WTC11 (cell line): ENCODE measurements around the gene KDM6B. TPM values are rescaled to one million over a fixed set of nuclear protein-coding genes. Genes with fewer than 3 reads are reported as not detected.

Source experiments
- ATAC-seq: fragments of 200-7000 bp; cut with Tn5 transposase; 2 replicates; pipeline ENCODE4 v1.10.0; 2021; ENCODE audit warnings: mild to moderate bottlenecking, moderate library complexity
- CTCF ChIA-PET: fragments of 300-600 bp; sonication (Branson Sonifier 250); formaldehyde crosslinking; loops from one replicate; lab custom pipeline; 2021; ENCODE audit warnings: antibody characterized with exemption; lab: Charles Lee
- POLR2A ChIA-PET: fragments of 350-600 bp; sonication (Branson Sonifier 250); formaldehyde crosslinking; loops from one replicate; lab custom pipeline; 2021; ENCODE audit warnings: antibody characterized with exemption; lab: Charles Lee
- DNase-seq: peaks from one replicate; pipeline ENCODE4 v3.0.0; 2021; ENCODE audit warnings: low spot score
- H3K27ac Mint-ChIP-seq: 2 replicates; pipeline ENCODE4 v1.8.0; 2021; ENCODE audit warnings: mixed read lengths
- H3K27me3 Mint-ChIP-seq: 2 replicates; pipeline ENCODE4 v1.8.0; 2021; ENCODE audit warnings: low read depth, mild to moderate bottlenecking, moderate library complexity, mixed read lengths
- H3K36me3 Mint-ChIP-seq: 2 replicates; pipeline ENCODE4 v1.8.0; 2021; ENCODE audit warnings: mixed read lengths
- H3K4me1 Mint-ChIP-seq: 2 replicates; pipeline ENCODE4 v1.8.0; 2022; ENCODE audit warnings: mixed read lengths
- H3K4me3 Mint-ChIP-seq: 2 replicates; pipeline ENCODE4 v1.8.0; 2021; ENCODE audit warnings: mild to moderate bottlenecking, moderate library complexity, mixed read lengths
- H3K9me3 Mint-ChIP-seq: 2 replicates; pipeline ENCODE4 v1.8.0; 2021; ENCODE audit warnings: mixed read lengths
- ARID4B ChIP-seq: sonication (generic); formaldehyde crosslinking; IDR thresholded peaks from 2 replicates; pipeline ENCODE4 v1.8.0; 2023; ENCODE audit warnings: missing genetic modification reagents, mild to moderate bottlenecking, borderline replicate concordance
- CTCF ChIP-seq: fragments of 200-600 bp; IDR thresholded peaks from 2 replicates; pipeline ENCODE4 v1.8.0; 2022; ENCODE audit warnings: antibody characterized with exemption
- E2F1 ChIP-seq: sonication (generic); formaldehyde crosslinking; IDR thresholded peaks from 2 replicates; pipeline ENCODE4 v1.8.0; 2022; ENCODE audit warnings: mild to moderate bottlenecking, missing genetic modification reagents
- EMX1 ChIP-seq: fragments of 250-450 bp; sonication (Bioruptor Pico); IDR thresholded peaks from 2 replicates; pipeline ENCODE4 v1.8.0; 2021; ENCODE audit warnings: mild to moderate bottlenecking
- HMGXB4 ChIP-seq: sonication (generic); formaldehyde crosslinking; IDR thresholded peaks from 2 replicates; pipeline ENCODE4 v1.8.1; 2023; ENCODE audit warnings: mild to moderate bottlenecking, moderate library complexity, missing genetic modification reagents
- IRF1 ChIP-seq: sonication (generic); formaldehyde crosslinking; IDR thresholded peaks from 2 replicates; pipeline ENCODE4 v1.8.0; 2023; ENCODE audit warnings: missing genetic modification reagents
- NFE2L1 ChIP-seq: sonication (generic); formaldehyde crosslinking; IDR thresholded peaks from 2 replicates; pipeline ENCODE4 v1.8.1; 2023; ENCODE audit warnings: missing genetic modification reagents
- NFYB ChIP-seq: sonication (generic); formaldehyde crosslinking; conservative IDR thresholded peaks from 2 replicates; pipeline ENCODE4 v1.8.0; 2022; ENCODE audit warnings: low read depth, missing genetic modification reagents
- SP1 ChIP-seq: sonication (generic); formaldehyde crosslinking; conservative IDR thresholded peaks from 2 replicates; pipeline ENCODE4 v1.8.1; 2022; ENCODE audit warnings: missing genetic modification reagents
- USF2 ChIP-seq: sonication (generic); formaldehyde crosslinking; IDR thresholded peaks from 2 replicates; pipeline ENCODE4 v1.8.1; 2023; ENCODE audit warnings: mild to moderate bottlenecking, missing genetic modification reagents, moderate library complexity
- ZBTB43 ChIP-seq: sonication (generic); formaldehyde crosslinking; IDR thresholded peaks from 2 replicates; pipeline ENCODE4 v1.8.1; 2023; ENCODE audit warnings: mild to moderate bottlenecking, missing genetic modification reagents
- ZNF425 ChIP-seq: fragments of 250-450 bp; sonication (Bioruptor Pico); conservative IDR thresholded peaks from 2 replicates; pipeline ENCODE4 v1.9.0; 2021; ENCODE audit warnings: mild to moderate bottlenecking
- ZNF671 ChIP-seq: fragments of 250-450 bp; sonication (Bioruptor Pico); IDR thresholded peaks from 2 replicates; pipeline ENCODE4 v1.8.0; 2021; ENCODE audit warnings: mild to moderate bottlenecking
- total RNA-seq: library from RNA; stranded (reverse); gene quantifications from 3 replicates; pipeline ENCODE4 v1.2.3, GENCODE V29; 2021

Gene KDM6B
- total RNA-seq, 1 experiment from 2014 or later, result 13.2 TPM

GRCh38 chr17:7834542-7834956 is 532 bp downstream of the KDM6B start:
- no peak for DNase-seq
- H3K4me3 Mint-ChIP-seq, result peak overlapping the region; percentile 82
- 0 out of 2 replicates have a peak, but pooled peaks have one; percentile 19 for TF ChIP-seq NFE2L1 (CRISPR knock-in tag)
- TF ChIP-seq ZNF425 (CRISPR knock-in tag), result no peak
- TF ChIP-seq E2F1, result no peak
- no peak for TF ChIP-seq EMX1 (CRISPR knock-in tag)
- 0 out of 2 replicates have a peak, but pooled peaks have one; percentile 32 for TF ChIP-seq SP1
- ChIA-PET POLR2A (interaction anchor here (0.6 to 1.8 kb wide), 6 partner anchors 11 to 413 kb away, joined by 4 to 8 read pairs (median 5); partner anchors contain the start of genes CTC1, CYB5D1, EFNB3 and NAA38), CTCF (interaction anchor here (0.6 to 5.4 kb wide), 27 partner anchors 10 to 285 kb away, joined by 3 to 66 read pairs (median 5); partner anchors contain the start of genes CNTROB, CYB5D1, KCNAB3 and NAA38)
- H3K4me1 Mint-ChIP-seq, result peaks cover 30% of the 10 kb centered on the region
- H3K9me3 Mint-ChIP-seq, result no peaks in the 10 kb centered on the region
- H3K36me3 Mint-ChIP-seq, result no peaks in the 10 kb centered on the region
- H3K27me3 Mint-ChIP-seq, result peaks cover 53% of the 10 kb centered on the region
- H3K27ac Mint-ChIP-seq, result peak overlapping the region; percentile 86
- no peak for ATAC-seq

GRCh38 chr17:7834957-7835813 is 1.2 kb downstream of the KDM6B start:
- Mint-ChIP-seq H3K27me3 (peaks cover 54% of the 10 kb centered on the region), H3K36me3 (no peaks in the 10 kb centered on the region), H3K4me1 (peaks cover 33% of the 10 kb centered on the region), H3K4me3 (peak overlapping the region; percentile 93), H3K27ac (peak overlapping the region; percentile 86), H3K9me3 (no peaks in the 10 kb centered on the region)
- ChIA-PET POLR2A (interaction anchor here (0.5 to 1.9 kb wide), 10 partner anchors 10 to 413 kb away, joined by 4 to 8 read pairs (median 5); partner anchors contain the start of genes CTC1, CYB5D1, EFNB3 and NAA38), CTCF (interaction anchor here (0.6 to 5.4 kb wide), 33 partner anchors 10 to 384 kb away, joined by 3 to 66 read pairs (median 4); partner anchors contain the start of genes CNTROB, CYB5D1, FXR2 and KCNAB3)
- DNase-seq (peak; percentile 98), ATAC-seq (peak; percentile 60)
- TF ChIP-seq NFYB (CRISPR knock-in tag), result peak; percentile 74
- TF ChIP-seq USF2 (CRISPR knock-in tag), result peak; percentile 56
- TF ChIP-seq ZBTB43 (CRISPR knock-in tag), result no peak
- peak; percentile 68; the same call in 1 of the 2 replicates for TF ChIP-seq HMGXB4 (CRISPR knock-in tag)
- TF ChIP-seq CTCF, result peak; percentile 45
- TF ChIP-seq ZNF671 (CRISPR knock-in tag), result no peak
- TF ChIP-seq SP1, result peak; percentile 52; the same call in 1 of the 2 replicates
- peak; percentile 33; the same call in 1 of the 2 replicates for TF ChIP-seq NFE2L1 (CRISPR knock-in tag)
- TF ChIP-seq IRF1 (CRISPR knock-in tag), result no peak
- TF ChIP-seq ARID4B (CRISPR knock-in tag), result peak; percentile 62; the same call in 1 of the 2 replicates
